Skeletal muscle satellite cell (primary cell): ENCODE results near the gene ZG16B.

Source experiments
- small RNA-seq: library from RNA; depleted of rRNA; stranded (forward); fragments of <200 nt; gene quantifications from one replicate; pipeline ENCODE3, GENCODE V24; 2012

Gene ZG16B

Small RNAs within 50 kb of the gene (small RNA-seq; reads per million reads assigned to genes)
- 3.8 reads per million, percentile 81 among the genes with 10 or more reads in this experiment for gene SNORA3C
